SK-N-SH (cell line): Measurements from ENCODE around the gene SNTG2. TPM values are rescaled to one million over a fixed set of nuclear protein-coding genes. Genes with fewer than 3 reads are reported as not detected.

Experiments used
- CTCF ChIA-PET: fragments of 300-600, 350-600 bp; formaldehyde crosslinking; extraction: SDS; loops from one replicate; lab custom pipeline; 2021; lab: Yijun Ruan, JAX
- POLR2A ChIA-PET: fragments of 350-600 bp; sonication (Branson Sonifier 250); formaldehyde crosslinking; extraction: SDS; loops from one replicate; lab custom pipeline; 2020; ENCODE audit warnings: antibody characterized with exemption, inconsistent platforms; lab: Yijun Ruan, JAX
- DNase-seq: peaks from one replicate; pipeline ENCODE4 v3.0.0; 2012
- H2AFZ ChIP-seq: fragments of 200-600 bp; sonication (generic); 2 replicates; pipeline ENCODE4 v1.8.1; 2016; ENCODE audit warnings: antibody characterized with exemption, mild to moderate bottlenecking, low read depth
- H3F3A ChIP-seq: fragments of 200-600 bp; sonication (generic); replicated peaks from 2 replicates; pipeline ENCODE3; 2016; ENCODE audit warnings: antibody characterized with exemption, mild to moderate bottlenecking; ENCODE audit not compliant: insufficient read depth
- H3K27ac ChIP-seq, 2 experiments: fragments of 200-500 bp in 1 of 2; fragments of 200-600 bp in 1 of 2; sonication (Bioruptor generic) in 1 of 2; sonication (generic), shearing (Covaris generic) in 1 of 2; 2 replicates each; pipeline versions ENCODE4 v1.5.1 to v1.6.1; 2014 to 2016; ENCODE audit warnings: low read depth in 2 of 2, inconsistent platforms in 1 of 2, low read length in 1 of 2, mild to moderate bottlenecking in 1 of 2, mixed read lengths in 1 of 2
- H3K27me3 ChIP-seq: fragments of 200-600 bp; sonication (generic), shearing (Covaris generic); 2 replicates; pipeline ENCODE4 v1.6.1; 2016; ENCODE audit warnings: mixed run types; ENCODE audit not compliant: insufficient read depth
- H3K36me3 ChIP-seq, 2 experiments: fragments of 200-500 bp in 1 of 2; fragments of 200-600 bp in 1 of 2; sonication (Bioruptor generic) in 1 of 2; sonication (generic) in 1 of 2; replicated peaks in 1 of 2; 2 replicates each; pipeline versions ENCODE3 to v1.5.1; 2014 to 2016; ENCODE audit warnings: low read length in 1 of 2, mild to moderate bottlenecking in 1 of 2; ENCODE audit not compliant: insufficient read depth in 2 of 2, control insufficient read depth in 1 of 2
- H3K4me1 ChIP-seq, 2 experiments: fragments of 200-500 bp in 1 of 2; fragments of 200-600 bp in 1 of 2; sonication (Bioruptor generic) in 1 of 2; sonication (generic), shearing (Covaris generic) in 1 of 2; 2 replicates each; pipeline versions ENCODE4 v1.5.1 to v1.6.1; 2014 to 2016; ENCODE audit warnings: low read depth in 1 of 2, low read length in 1 of 2, mixed run types in 1 of 2; ENCODE audit not compliant: insufficient read depth in 2 of 2, control insufficient read depth in 1 of 2
- H3K4me2 ChIP-seq: fragments of 200-600 bp; sonication (generic), shearing (Covaris generic); 2 replicates; pipeline ENCODE4 v1.6.1; 2017; ENCODE audit warnings: mixed run types
- H3K4me3 ChIP-seq, 2 experiments: fragments of 200-500 bp in 1 of 2; fragments of 200-600 bp in 1 of 2; sonication (Bioruptor generic) in 1 of 2; sonication (generic), shearing (Covaris generic) in 1 of 2; 2 replicates each; pipeline versions ENCODE4 v1.5.1 to v1.8.1; 2014 to 2016; ENCODE audit warnings: low read depth in 2 of 2, inconsistent platforms in 1 of 2, low read length in 1 of 2, mild to moderate bottlenecking in 1 of 2, mixed read lengths in 1 of 2, moderate library complexity in 1 of 2
- H3K79me2 ChIP-seq: fragments of 200-600 bp; sonication (generic); 2 replicates; pipeline ENCODE4 v1.8.1; 2017; ENCODE audit warnings: mild to moderate bottlenecking; ENCODE audit not compliant: insufficient read depth
- H3K9ac ChIP-seq: fragments of 200-600 bp; sonication (generic); 2 replicates; pipeline ENCODE4 v1.6.1; 2017; ENCODE audit warnings: mixed run types
- H3K9me2 ChIP-seq: fragments of 200-600 bp; sonication (generic); 2 replicates; pipeline ENCODE4 v1.6.1; 2017; ENCODE audit warnings: mixed run types
- H3K9me3 ChIP-seq: fragments of 200-600 bp; sonication (generic); 2 replicates; pipeline ENCODE4 v1.6.1; 2017; ENCODE audit warnings: mixed run types, mild to moderate bottlenecking, moderate library complexity
- H4K20me1 ChIP-seq: fragments of 200-600 bp; sonication (generic); 2 replicates; pipeline ENCODE4 v1.6.1; 2017; ENCODE audit warnings: mild to moderate bottlenecking, mixed run types; ENCODE audit not compliant: insufficient read depth
- EP300 ChIP-seq, 2 experiments: IDR thresholded peaks; 2 replicates each; pipeline versions ENCODE4 v1.4.0 to v1.6.1; 2012; ENCODE audit warnings: borderline replicate concordance in 1 of 2, low read depth in 1 of 2, low read length in 1 of 2
- EZH2phosphoT487 ChIP-seq: fragments of 200-600 bp; sonication (generic); IDR thresholded peaks from 2 replicates; pipeline ENCODE4 v1.6.1; 2017; ENCODE audit warnings: low read depth, mixed run types, mild to moderate bottlenecking, antibody characterized with exemption, moderate library complexity, borderline replicate concordance
- FOXJ3 ChIP-seq: sonication (generic); formaldehyde crosslinking; IDR thresholded peaks from 2 replicates; pipeline ENCODE4 v1.5.1; 2020; ENCODE audit warnings: mild to moderate bottlenecking, missing genetic modification reagents
- FOXM1 ChIP-seq: IDR thresholded peaks from 2 replicates; pipeline ENCODE4 v1.4.0; 2012; ENCODE audit warnings: low read depth, mild to moderate bottlenecking
- NRF1 ChIP-seq: IDR thresholded peaks from 2 replicates; pipeline ENCODE4 v1.6.1; 2012; ENCODE audit warnings: low read depth, mild to moderate bottlenecking, low read length
- POLR2AphosphoS5 ChIP-seq: IDR thresholded peaks from 2 replicates; pipeline ENCODE4 v1.6.1; 2012; ENCODE audit warnings: low read depth, low read length
- RFX5 ChIP-seq: IDR thresholded peaks from 2 replicates; pipeline ENCODE4 v1.6.1; 2012; ENCODE audit warnings: mild to moderate bottlenecking, improper control_type of control experiment, low read length
- SIN3A ChIP-seq: IDR thresholded peaks from 2 replicates; pipeline ENCODE4 v1.6.1; 2012; ENCODE audit warnings: low read depth, mild to moderate bottlenecking, low read length, moderate library complexity, borderline replicate concordance
- TEAD4 ChIP-seq: IDR thresholded peaks from 2 replicates; pipeline ENCODE4 v1.4.0; 2012; ENCODE audit warnings: mild to moderate bottlenecking, borderline replicate concordance; ENCODE audit not compliant: insufficient read depth
- USF2 ChIP-seq: fragments of 150-350 bp; IDR thresholded peaks from 2 replicates; pipeline ENCODE4 v1.6.1; 2017; ENCODE audit warnings: antibody characterized with exemption, low read length, low read depth, borderline replicate concordance
- YY1 ChIP-seq: IDR thresholded peaks from 2 replicates; pipeline ENCODE4 v1.4.0; 2012; ENCODE audit warnings: low read depth, mild to moderate bottlenecking
- polyA plus RNA-seq, 3 experiments: library from polyadenylated mRNA; depleted of rRNA; stranded (reverse); fragments of >200 nt; gene quantifications; 2 replicates each; pipeline ENCODE4 v1.2.3, GENCODE V29; 2012
- TF ChIP-seq, protein P1 (sequence below): fragments of 200-600 bp; sonication (generic); IDR thresholded peaks from 2 replicates; pipeline ENCODE4 v1.6.1; 2017; ENCODE audit warnings: antibody characterized with exemption, mild to moderate bottlenecking, moderate library complexity
- TF ChIP-seq, protein P2 (sequence below): IDR thresholded peaks from 2 replicates; pipeline ENCODE4 v1.4.0; 2012; ENCODE audit warnings: low read depth, borderline replicate concordance
- TF ChIP-seq, protein P3 (sequence below): IDR thresholded peaks from 2 replicates; pipeline ENCODE4 v1.4.0; 2012; ENCODE audit warnings: low read depth, borderline replicate concordance

The SNTG2 gene
- polyA plus RNA-seq, 1 of the 3 experiments (the other 2 are of a cell fraction): not detected

GRCh38 chr2:916935-917334 lies 33.7 kb upstream of the SNTG2 start (continued):
- TF ChIP-seq, protein P1, sequence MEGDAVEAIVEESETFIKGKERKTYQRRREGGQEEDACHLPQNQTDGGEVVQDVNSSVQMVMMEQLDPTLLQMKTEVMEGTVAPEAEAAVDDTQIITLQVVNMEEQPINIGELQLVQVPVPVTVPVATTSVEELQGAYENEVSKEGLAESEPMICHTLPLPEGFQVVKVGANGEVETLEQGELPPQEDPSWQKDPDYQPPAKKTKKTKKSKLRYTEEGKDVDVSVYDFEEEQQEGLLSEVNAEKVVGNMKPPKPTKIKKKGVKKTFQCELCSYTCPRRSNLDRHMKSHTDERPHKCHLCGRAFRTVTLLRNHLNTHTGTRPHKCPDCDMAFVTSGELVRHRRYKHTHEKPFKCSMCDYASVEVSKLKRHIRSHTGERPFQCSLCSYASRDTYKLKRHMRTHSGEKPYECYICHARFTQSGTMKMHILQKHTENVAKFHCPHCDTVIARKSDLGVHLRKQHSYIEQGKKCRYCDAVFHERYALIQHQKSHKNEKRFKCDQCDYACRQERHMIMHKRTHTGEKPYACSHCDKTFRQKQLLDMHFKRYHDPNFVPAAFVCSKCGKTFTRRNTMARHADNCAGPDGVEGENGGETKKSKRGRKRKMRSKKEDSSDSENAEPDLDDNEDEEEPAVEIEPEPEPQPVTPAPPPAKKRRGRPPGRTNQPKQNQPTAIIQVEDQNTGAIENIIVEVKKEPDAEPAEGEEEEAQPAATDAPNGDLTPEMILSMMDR: no peak

DNA sequence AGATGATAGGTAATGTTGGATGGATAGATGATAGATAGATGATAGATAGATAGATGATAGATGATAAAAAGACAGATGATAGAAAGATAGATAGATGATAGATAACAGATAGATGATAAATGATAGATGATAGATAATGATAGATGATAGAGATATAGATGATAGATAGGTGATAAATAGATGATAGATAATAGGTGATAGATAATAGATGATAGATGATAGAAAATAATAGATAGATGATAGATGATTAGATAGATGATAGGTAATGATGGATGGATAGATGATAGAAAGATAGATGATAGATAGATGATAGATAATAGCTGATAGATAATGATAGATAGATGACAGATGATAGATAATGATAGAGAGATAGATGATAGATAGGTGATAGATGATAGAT lies 31.0 kb upstream of the SNTG2 start:
- H3K27me3 ChIP-seq: no peaks in the 10 kb centered on the region
- no peaks in the 10 kb centered on the region for H3K36me3 ChIP-seq
- TF ChIP-seq, protein P2, sequence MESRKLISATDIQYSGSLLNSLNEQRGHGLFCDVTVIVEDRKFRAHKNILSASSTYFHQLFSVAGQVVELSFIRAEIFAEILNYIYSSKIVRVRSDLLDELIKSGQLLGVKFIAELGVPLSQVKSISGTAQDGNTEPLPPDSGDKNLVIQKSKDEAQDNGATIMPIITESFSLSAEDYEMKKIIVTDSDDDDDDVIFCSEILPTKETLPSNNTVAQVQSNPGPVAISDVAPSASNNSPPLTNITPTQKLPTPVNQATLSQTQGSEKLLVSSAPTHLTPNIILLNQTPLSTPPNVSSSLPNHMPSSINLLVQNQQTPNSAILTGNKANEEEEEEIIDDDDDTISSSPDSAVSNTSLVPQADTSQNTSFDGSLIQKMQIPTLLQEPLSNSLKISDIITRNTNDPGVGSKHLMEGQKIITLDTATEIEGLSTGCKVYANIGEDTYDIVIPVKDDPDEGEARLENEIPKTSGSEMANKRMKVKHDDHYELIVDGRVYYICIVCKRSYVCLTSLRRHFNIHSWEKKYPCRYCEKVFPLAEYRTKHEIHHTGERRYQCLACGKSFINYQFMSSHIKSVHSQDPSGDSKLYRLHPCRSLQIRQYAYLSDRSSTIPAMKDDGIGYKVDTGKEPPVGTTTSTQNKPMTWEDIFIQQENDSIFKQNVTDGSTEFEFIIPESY: no peak
- no peak for TF ChIP-seq YY1
- TF ChIP-seq SIN3A: no peak
- no peak for TF ChIP-seq EP300 (IDR thresholded peaks at IDR 0.05; ENCODE audit: borderline replicate concordance in 1 of 2, low read depth in 1 of 2, low read length in 1 of 2)
- TF ChIP-seq FOXM1: no peak
- no peak for TF ChIP-seq RFX5
- no peak for TF ChIP-seq EZH2phosphoT487
- TF ChIP-seq TEAD4: no peak
- TF ChIP-seq USF2: no peak
- no peak for TF ChIP-seq FOXJ3 (CRISPR knock-in tag)
- no peak for TF ChIP-seq NRF1
- TF ChIP-seq, protein P3, sequence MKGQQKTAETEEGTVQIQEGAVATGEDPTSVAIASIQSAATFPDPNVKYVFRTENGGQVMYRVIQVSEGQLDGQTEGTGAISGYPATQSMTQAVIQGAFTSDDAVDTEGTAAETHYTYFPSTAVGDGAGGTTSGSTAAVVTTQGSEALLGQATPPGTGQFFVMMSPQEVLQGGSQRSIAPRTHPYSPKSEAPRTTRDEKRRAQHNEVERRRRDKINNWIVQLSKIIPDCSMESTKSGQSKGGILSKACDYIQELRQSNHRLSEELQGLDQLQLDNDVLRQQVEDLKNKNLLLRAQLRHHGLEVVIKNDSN: no peak
- no peak for TF ChIP-seq POLR2AphosphoS5
- H3K9me3 ChIP-seq: no peaks in the 10 kb centered on the region
- H3K9ac ChIP-seq: no peak overlapping the region
- DNase-seq: no peak
- POLR2A ChIA-PET: no interaction called here
- H3K4me1 ChIP-seq: peaks cover 0 to 8% of the 10 kb centered on the region in 2 experiments; a peak in 2 of 4 replicates
- H2AFZ ChIP-seq: no peak overlapping the region
- H3K79me2 ChIP-seq: no peaks in the 10 kb centered on the region
- H3F3A ChIP-seq: no peaks in the 10 kb centered on the region
- CTCF ChIA-PET: no interaction called here
- H3K4me3 ChIP-seq: no peak overlapping the region
- no peaks in the 10 kb centered on the region for H3K9me2 ChIP-seq
- H3K4me2 ChIP-seq: no peak overlapping the region
- no peaks in the 10 kb centered on the region for H4K20me1 ChIP-seq
- no peak overlapping the region for H3K27ac ChIP-seq
